Caki2 (cell line): ENCODE results near the gene MAML3. TPM values are rescaled to one million over a fixed set of nuclear protein-coding genes. Genes with fewer than 3 reads are reported as not detected.

Experiments
- DNase-seq: peaks from one replicate; pipeline ENCODE4 v3.0.0-alpha.2; 2015; ENCODE audit warnings: low read depth
- in situ Hi-C: cut with HindIII; loops from 2 replicates; pipeline ENCODE4 v1.10.0; 2016; ENCODE audit warnings: low sequenced_read_pairs, low pct_unique_long_range_greater_than_20kb, mixed read lengths
- total RNA-seq: library from RNA; depleted of rRNA; stranded (reverse); fragments of >200 nt; shearing (Covaris generic); gene quantifications from 2 replicates; pipeline ENCODE4 v1.2.3, GENCODE V29; 2014; ENCODE audit warnings: low replicate concordance

The MAML3 gene
- total RNA-seq, 1 experiment from 2014 or later, result 0.61 TPM

GRCh38 chr4:140068271-140068670, 85.7 kb downstream of the MAML3 start:
- in situ Hi-C loops, result no loop called here
- DNase-seq, result no peak

- in situ Hi-C loops, result no loop called here
- DNase-seq, result no peak
Measured at GRCh38 chr4:140066031-140066930, 87.7 kb downstream of the MAML3 start.

GRCh38 chr4:140065393-140065792, 88.6 kb downstream of the MAML3 start:
- DNase-seq, result no peak
- in situ Hi-C loops, result no loop called here

DNA sequence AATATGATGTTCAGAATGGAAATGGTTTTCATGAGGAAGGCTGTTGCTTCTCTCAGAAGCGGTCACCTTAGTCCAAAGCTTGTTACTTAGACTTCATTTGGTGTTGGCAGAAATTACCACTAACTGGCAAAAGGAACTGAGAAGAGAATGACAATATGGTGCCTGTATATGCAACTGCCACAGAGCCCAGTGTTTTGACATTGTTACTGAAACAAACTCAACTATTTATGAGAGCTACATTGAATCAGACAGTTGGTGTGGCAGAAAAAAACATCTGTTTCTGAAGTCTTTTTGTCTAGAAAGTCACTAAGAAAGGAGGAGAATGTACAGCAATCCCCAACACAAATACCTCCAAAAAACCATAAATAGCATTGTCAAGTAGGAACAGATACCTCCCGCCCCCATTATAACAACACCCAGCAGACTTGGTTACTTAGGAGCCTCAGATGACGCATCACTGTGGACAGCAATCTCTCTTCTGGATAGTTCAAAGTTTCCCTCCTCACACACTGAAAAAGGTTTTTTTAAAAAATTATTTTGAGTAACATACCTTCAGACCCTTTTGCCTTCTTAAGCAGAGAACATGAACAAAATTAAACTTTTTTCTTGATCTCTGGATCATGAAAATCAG, 92.2 kb downstream of the MAML3 start:
- in situ Hi-C loops, result no loop called here
- DNase-seq, result no peak

- in situ Hi-C loops, result no loop called here
Measured at GRCh38 chr4:140061194-140061593, 92.8 kb downstream of the MAML3 start.

DNA sequence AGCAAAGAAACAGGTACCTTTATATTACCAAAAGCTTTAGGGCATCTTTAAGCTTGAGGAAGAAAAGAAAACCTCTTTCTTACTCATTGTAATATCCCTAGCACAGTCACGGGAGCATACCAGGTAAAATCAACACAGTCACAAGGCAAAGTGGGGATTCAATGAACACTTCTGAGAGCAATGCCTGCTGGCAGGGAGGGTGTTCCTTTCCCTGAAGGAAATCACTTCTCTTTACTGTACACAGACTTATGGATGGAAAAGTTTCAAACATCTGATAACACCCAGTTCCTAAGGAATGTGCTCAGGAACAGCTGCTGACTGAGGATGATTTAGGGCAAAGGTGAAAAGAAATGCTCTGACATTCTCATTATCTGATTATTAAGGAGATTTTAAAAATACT, 94.8 kb downstream of the MAML3 start:
- in situ Hi-C loops, result no loop called here
- DNase-seq, result peak; percentile 47

More at GRCh38 chr4:140061194-140061593, 92.8 kb downstream of the MAML3 start:
- peak; percentile 82 for DNase-seq

- no peak for DNase-seq
- in situ Hi-C loops, result no loop called here
Measured at GRCh38 chr4:140057701-140058100, 96.3 kb downstream of the MAML3 start.

GRCh38 chr4:140056015-140056414, 98.0 kb downstream of the MAML3 start:
- in situ Hi-C loops, result no loop called here

GRCh38 chr4:140054861-140055260, 99.1 kb downstream of the MAML3 start:
- DNase-seq, result no peak
- in situ Hi-C loops, result no loop called here

More at GRCh38 chr4:140056015-140056414, 98.0 kb downstream of the MAML3 start:
- no peak for DNase-seq

GRCh38 chr4:140053185-140053584, 100.8 kb downstream of the MAML3 start:
- no peak for DNase-seq
- in situ Hi-C loops, result no loop called here

DNA sequence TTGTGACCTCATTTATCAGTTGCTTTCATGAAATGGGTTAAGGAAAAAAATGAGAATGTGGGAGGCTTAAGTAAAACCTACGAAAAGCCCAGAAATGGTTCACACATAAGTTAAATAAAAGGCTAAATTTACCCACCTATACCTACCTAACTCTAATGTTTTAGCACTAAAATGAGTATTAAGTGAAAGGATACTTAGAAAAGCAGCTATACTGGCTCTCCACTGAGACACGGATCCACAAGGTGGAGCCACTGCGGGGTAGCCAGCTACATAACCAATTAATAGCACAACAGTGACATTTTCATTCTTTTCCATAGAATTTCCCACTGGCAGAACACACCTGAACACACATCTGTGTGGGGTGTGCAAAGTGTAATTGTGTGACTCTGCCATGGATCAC, 101.9 kb downstream of the MAML3 start:
- DNase-seq, result no peak

GRCh38 chr4:140049849-140050637, 103.9 kb downstream of the MAML3 start:
- no peak for DNase-seq
- in situ Hi-C loops, result no loop called here

More for the DNA sequence above, 101.9 kb downstream of the MAML3 start:
- in situ Hi-C loops, result no loop called here

GRCh38 chr4:140049024-140049848, 104.7 kb downstream of the MAML3 start:
- in situ Hi-C loops, result no loop called here
- DNase-seq, result no peak

DNA sequence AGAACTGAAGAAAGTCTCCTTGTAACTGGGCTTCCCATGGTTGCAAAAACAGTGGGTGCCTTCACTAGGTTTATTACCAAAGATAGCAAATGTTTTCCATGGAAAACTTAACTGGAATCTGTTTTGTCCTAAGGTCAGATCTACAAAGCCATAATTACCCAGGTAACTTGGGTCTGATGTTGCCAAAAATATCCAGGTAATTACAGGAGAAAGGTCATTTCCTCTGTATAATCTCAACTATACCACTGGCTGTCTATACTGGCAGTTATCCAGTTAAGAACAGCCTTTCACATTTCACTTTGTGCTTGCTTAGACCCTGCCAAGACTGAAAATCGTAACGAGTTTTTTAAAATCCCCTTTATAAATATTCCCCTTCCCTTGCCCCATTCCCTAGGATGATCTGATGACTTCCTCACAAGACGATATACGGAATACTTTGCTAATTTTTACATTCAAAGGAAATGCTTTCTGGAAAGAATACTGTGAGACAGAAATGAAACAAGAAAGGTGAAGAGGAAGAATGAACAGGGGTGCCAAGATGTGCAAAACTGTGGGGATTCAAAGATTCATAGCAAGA, 105.5 kb downstream of the MAML3 start:
- in situ Hi-C loops, result no loop called here
- DNase-seq, result no peak

- in situ Hi-C loops, result no loop called here
Measured at GRCh38 chr4:140047786-140048185, 106.2 kb downstream of the MAML3 start.

GRCh38 chr4:140047017-140047640, 106.9 kb downstream of the MAML3 start:
- DNase-seq, result no peak
- in situ Hi-C loops, result no loop called here

More at GRCh38 chr4:140047786-140048185, 106.2 kb downstream of the MAML3 start:
- DNase-seq, result no peak

DNA sequence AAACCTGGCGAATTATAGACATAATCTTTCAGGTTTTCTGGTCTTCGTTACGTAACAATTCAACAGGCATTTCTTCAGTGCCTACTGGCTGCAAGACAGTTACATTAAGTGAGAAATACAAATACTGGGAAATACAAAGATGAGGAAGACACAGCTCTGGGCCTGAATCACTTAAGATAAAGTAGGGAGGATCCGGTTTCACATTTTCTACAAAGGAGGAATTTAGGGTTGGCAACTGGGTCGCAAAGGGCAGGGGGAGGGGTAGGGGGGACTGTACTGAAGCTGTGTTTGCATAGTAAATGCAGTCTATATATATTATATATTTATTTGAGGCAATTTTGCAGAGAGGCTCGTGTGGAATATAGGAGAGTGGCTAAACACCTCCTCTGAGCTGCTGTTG, 107.4 kb downstream of the MAML3 start:
- no peak for DNase-seq
- in situ Hi-C loops, result no loop called here
